ENCODE measurements around the gene TGFB2. TPM values are rescaled to one million over a fixed set of nuclear protein-coding genes. Genes with fewer than 3 reads are reported as not detected.

The TGFB2 gene
- polyA plus RNA-seq, 1 donor from 2014 or later, result 0.10 TPM

DNA sequence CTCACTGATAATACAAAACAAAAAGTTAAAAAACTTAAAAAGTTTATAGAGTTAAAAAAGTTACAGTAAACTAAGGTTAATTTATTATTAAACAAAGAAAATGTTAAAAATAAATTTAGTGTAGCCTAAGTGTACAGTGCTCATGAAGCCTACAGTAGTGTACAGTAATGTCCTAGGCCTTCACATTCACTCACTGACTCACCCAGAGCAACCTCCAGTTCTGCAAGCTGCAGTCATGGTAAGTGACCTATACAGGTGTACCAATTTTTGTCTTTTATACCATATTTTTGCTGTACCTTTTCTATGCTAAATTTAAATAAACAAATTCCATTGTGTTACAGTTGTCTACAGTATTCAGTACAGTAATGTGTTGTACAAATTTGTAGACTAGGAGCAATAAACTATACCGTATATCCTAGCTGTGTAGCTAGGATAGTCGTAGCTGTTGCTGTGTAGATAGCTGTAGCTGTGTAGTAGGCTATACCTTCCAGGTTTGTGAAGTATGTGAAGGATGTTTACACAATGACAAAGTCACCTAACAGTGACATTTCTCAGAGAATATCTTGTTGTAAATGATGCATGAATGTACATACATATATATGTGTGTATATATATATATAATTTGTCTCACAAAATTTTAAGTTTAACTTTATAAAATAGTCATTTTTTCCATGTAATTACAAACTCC is 140.2 kb downstream of the TGFB2 start:
- H3K9me3 ChIP-seq (ENCODE audit: low read length), result no peaks in the 10 kb centered on the region
- no peaks in the 10 kb centered on the region for H3K79me2 ChIP-seq (replicated peaks; ENCODE audit: insufficient read depth, low read length)
- no peaks in the 10 kb centered on the region for H3K36me3 ChIP-seq (ENCODE audit: insufficient read depth, low read length)
- no peaks in the 10 kb centered on the region for H3K9me2 ChIP-seq (ENCODE audit: insufficient read depth, low read length)
- no peak overlapping the region for H3K4me2 ChIP-seq (ENCODE audit: low read length)
- no peaks in the 10 kb centered on the region for H3K27me3 ChIP-seq (ENCODE audit: insufficient read depth, low read depth, low read length)
- H3F3A ChIP-seq (ENCODE audit: insufficient read depth, low read length, poor library complexity, severe bottlenecking), result no peaks in the 10 kb centered on the region
- H3K9ac ChIP-seq (ENCODE audit: low read length), result no peak overlapping the region
- TF ChIP-seq, protein P1, sequence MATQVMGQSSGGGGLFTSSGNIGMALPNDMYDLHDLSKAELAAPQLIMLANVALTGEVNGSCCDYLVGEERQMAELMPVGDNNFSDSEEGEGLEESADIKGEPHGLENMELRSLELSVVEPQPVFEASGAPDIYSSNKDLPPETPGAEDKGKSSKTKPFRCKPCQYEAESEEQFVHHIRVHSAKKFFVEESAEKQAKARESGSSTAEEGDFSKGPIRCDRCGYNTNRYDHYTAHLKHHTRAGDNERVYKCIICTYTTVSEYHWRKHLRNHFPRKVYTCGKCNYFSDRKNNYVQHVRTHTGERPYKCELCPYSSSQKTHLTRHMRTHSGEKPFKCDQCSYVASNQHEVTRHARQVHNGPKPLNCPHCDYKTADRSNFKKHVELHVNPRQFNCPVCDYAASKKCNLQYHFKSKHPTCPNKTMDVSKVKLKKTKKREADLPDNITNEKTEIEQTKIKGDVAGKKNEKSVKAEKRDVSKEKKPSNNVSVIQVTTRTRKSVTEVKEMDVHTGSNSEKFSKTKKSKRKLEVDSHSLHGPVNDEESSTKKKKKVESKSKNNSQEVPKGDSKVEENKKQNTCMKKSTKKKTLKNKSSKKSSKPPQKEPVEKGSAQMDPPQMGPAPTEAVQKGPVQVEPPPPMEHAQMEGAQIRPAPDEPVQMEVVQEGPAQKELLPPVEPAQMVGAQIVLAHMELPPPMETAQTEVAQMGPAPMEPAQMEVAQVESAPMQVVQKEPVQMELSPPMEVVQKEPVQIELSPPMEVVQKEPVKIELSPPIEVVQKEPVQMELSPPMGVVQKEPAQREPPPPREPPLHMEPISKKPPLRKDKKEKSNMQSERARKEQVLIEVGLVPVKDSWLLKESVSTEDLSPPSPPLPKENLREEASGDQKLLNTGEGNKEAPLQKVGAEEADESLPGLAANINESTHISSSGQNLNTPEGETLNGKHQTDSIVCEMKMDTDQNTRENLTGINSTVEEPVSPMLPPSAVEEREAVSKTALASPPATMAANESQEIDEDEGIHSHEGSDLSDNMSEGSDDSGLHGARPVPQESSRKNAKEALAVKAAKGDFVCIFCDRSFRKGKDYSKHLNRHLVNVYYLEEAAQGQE (IDR thresholded peaks at IDR 0.05; ENCODE audit: borderline replicate concordance), result no peak
- TF ChIP-seq POLR2AphosphoS5 (IDR thresholded peaks at IDR 0.05) (no peak), CTCF (IDR thresholded peaks at IDR 0.05; ENCODE audit: poor library complexity, severe bottlenecking) (no peak), EP300 (conservative IDR thresholded peaks at IDR 0.05; ENCODE audit: poor library complexity, severe bottlenecking) (no peak), EZH2 (IDR thresholded peaks at IDR 0.05; ENCODE audit: borderline replicate concordance, insufficient read depth, low read length, poor library complexity, severe bottlenecking) (no peak), MXI1 (conservative IDR thresholded peaks at IDR 0.05; ENCODE audit: poor library complexity, severe bottlenecking) (no peak), SMC3 (conservative IDR thresholded peaks at IDR 0.05; ENCODE audit: poor library complexity) (no peak), TAF1 (IDR thresholded peaks at IDR 0.05; ENCODE audit: low read depth) (no peak), RAD21 (conservative IDR thresholded peaks at IDR 0.05) (no peak)
- no peak overlapping the region for H3K27ac ChIP-seq (ENCODE audit: low read length)
- H3K4me3 ChIP-seq (ENCODE audit: low read length), result no peak overlapping the region
- H2AFZ ChIP-seq (ENCODE audit: low read depth, low read length), result no peak overlapping the region
- no peaks in the 10 kb centered on the region for H4K20me1 ChIP-seq (ENCODE audit: insufficient read depth)

- H3K4me2 ChIP-seq (ENCODE audit: low read length), result no peak overlapping the region
- no peak overlapping the region for H3K9ac ChIP-seq (ENCODE audit: low read length)
- H3K79me2 ChIP-seq (replicated peaks; ENCODE audit: insufficient read depth, low read length), result no peaks in the 10 kb centered on the region
- H3K9me3 ChIP-seq (ENCODE audit: low read length), result no peaks in the 10 kb centered on the region
- no peak overlapping the region for H2AFZ ChIP-seq (ENCODE audit: low read depth, low read length)
- TF ChIP-seq TAF1 (IDR thresholded peaks at IDR 0.05; ENCODE audit: low read depth), result no peak
- no peak for TF ChIP-seq CTCF (IDR thresholded peaks at IDR 0.05; ENCODE audit: poor library complexity, severe bottlenecking)
- TF ChIP-seq SMC3 (conservative IDR thresholded peaks at IDR 0.05; ENCODE audit: poor library complexity), result no peak
- TF ChIP-seq, protein P1 (IDR thresholded peaks at IDR 0.05; ENCODE audit: borderline replicate concordance), result no peak
- no peak for TF ChIP-seq MXI1 (conservative IDR thresholded peaks at IDR 0.05; ENCODE audit: poor library complexity, severe bottlenecking)
- no peak for TF ChIP-seq EZH2 (IDR thresholded peaks at IDR 0.05; ENCODE audit: borderline replicate concordance, insufficient read depth, low read length, poor library complexity, severe bottlenecking)
- no peak for TF ChIP-seq RAD21 (conservative IDR thresholded peaks at IDR 0.05)
- TF ChIP-seq EP300 (conservative IDR thresholded peaks at IDR 0.05; ENCODE audit: poor library complexity, severe bottlenecking), result no peak
- TF ChIP-seq POLR2AphosphoS5 (IDR thresholded peaks at IDR 0.05), result no peak
- no peaks in the 10 kb centered on the region for H3K27me3 ChIP-seq (ENCODE audit: insufficient read depth, low read depth, low read length)
- no peaks in the 10 kb centered on the region for H4K20me1 ChIP-seq (ENCODE audit: insufficient read depth)
- no peak overlapping the region for H3K27ac ChIP-seq (ENCODE audit: low read length)
- no peak overlapping the region for H3K4me3 ChIP-seq (ENCODE audit: low read length)
- no peaks in the 10 kb centered on the region for H3K9me2 ChIP-seq (ENCODE audit: insufficient read depth, low read length)
- H3K36me3 ChIP-seq (ENCODE audit: insufficient read depth, low read length), result no peaks in the 10 kb centered on the region
- no peaks in the 10 kb centered on the region for H3F3A ChIP-seq (ENCODE audit: insufficient read depth, low read length, poor library complexity, severe bottlenecking)
Observed at GRCh38 chr1:218488531-218488930, 143.4 kb downstream of the TGFB2 start.

All from neural cell (in vitro differentiated cells).